ENCODE results near the gene ADGRL3. TPM values are rescaled to one million over a fixed set of nuclear protein-coding genes. Genes with fewer than 3 reads are reported as not detected.

ADGRL3 gene
- total RNA-seq, 4 donors from 2014 or later = 0.67 to 4.6 (median 1.6) TPM

DNA sequence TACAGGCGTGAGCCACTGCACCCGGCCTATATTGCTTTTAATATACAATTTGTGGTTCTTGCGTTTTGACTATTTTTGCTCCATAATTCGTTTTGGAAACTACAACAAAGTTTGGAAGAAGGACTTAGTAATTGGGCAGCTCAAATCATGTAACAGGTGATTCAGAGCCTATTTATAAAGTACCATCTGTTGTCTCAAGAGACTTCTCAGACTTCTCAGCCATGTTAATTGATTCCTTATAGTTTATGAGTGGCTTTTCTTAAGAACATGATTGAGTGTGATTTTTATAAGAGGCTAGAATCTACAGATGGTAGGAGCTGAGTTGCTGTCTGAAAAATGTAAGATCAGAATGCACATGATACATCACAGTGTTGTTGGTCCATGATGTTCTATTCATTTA lies 240.2 kb downstream of the ADGRL3 start:
- Histone ChIP-seq H3K9me3 (no peaks in the 10 kb centered on the region), H3K27ac (no peak overlapping the region), H3K4me3 (replicated peaks in 1 of 3) (no peak overlapping the region), H3K36me3 (no peaks in the 10 kb centered on the region), H3K27me3 (no peaks in the 10 kb centered on the region), H3K4me1 (no peaks in the 10 kb centered on the region)
- TF ChIP-seq POLR2A (IDR thresholded peaks at IDR 0.05) = no peak
- TF ChIP-seq, protein P1, sequence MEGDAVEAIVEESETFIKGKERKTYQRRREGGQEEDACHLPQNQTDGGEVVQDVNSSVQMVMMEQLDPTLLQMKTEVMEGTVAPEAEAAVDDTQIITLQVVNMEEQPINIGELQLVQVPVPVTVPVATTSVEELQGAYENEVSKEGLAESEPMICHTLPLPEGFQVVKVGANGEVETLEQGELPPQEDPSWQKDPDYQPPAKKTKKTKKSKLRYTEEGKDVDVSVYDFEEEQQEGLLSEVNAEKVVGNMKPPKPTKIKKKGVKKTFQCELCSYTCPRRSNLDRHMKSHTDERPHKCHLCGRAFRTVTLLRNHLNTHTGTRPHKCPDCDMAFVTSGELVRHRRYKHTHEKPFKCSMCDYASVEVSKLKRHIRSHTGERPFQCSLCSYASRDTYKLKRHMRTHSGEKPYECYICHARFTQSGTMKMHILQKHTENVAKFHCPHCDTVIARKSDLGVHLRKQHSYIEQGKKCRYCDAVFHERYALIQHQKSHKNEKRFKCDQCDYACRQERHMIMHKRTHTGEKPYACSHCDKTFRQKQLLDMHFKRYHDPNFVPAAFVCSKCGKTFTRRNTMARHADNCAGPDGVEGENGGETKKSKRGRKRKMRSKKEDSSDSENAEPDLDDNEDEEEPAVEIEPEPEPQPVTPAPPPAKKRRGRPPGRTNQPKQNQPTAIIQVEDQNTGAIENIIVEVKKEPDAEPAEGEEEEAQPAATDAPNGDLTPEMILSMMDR (IDR thresholded peaks at IDR 0.05) = no peak
- intact Hi-C loops (cut with DNase I) = no loop called here
- WGBS, 2 donors = 89 to 91% methylated on average over 4 of the region's 4 CpGs
- DNase-seq = no peak

DNA sequence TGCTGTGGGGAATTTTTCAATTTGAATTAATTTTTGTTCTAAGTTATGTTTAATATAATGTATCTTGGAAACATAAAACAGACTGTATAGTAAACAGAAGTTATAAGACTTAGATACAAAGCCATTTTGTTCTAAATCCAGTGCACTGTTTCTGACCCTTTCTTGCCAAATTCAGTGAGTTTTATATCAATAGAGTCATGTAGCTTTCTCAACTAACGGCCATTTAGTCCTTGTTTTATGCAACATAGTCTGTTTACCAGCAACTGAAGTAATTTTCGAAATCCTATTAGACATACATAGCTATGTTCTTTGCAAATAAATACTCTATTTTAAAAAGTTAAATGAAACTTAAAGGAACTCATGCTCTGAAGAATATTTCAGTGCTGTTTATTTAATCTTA lies 242.8 kb downstream of the ADGRL3 start:
- Histone ChIP-seq H3K4me3 (replicated peaks in 1 of 3) (no peak overlapping the region), H3K27ac (no peak overlapping the region), H3K36me3 (no peaks in the 10 kb centered on the region), H3K9me3 (no peaks in the 10 kb centered on the region), H3K4me1 (no peaks in the 10 kb centered on the region), H3K27me3 (no peaks in the 10 kb centered on the region)
- TF ChIP-seq, protein P1 (IDR thresholded peaks at IDR 0.05) = no peak
- no peak for TF ChIP-seq POLR2A (IDR thresholded peaks at IDR 0.05)
- no peak for DNase-seq
- intact Hi-C loops (cut with DNase I) = no loop called here
- 80 to 85% methylated on average over 2 of the region's 2 CpGs for WGBS, 2 donors

GRCh38 chr4:61443813-61444510 lies 243.8 kb downstream of the ADGRL3 start:
- H3K4me1 ChIP-seq = no peaks in the 10 kb centered on the region
- intact Hi-C loops (cut with DNase I) = no loop called here
- WGBS, 2 donors = 70 to 85% methylated on average over 2 of the region's 2 CpGs
- no peak for DNase-seq
- TF ChIP-seq POLR2A (IDR thresholded peaks at IDR 0.05) = no peak
- TF ChIP-seq, protein P1 (IDR thresholded peaks at IDR 0.05) = no peak
- no peak overlapping the region for H3K27ac ChIP-seq
- H3K27me3 ChIP-seq = no peaks in the 10 kb centered on the region
- H3K9me3 ChIP-seq = no peaks in the 10 kb centered on the region
- H3K36me3 ChIP-seq = no peaks in the 10 kb centered on the region
- no peak overlapping the region for H3K4me3 ChIP-seq (replicated peaks in 1 of 3)

GRCh38 chr4:61445374-61446063 lies 245.4 kb downstream of the ADGRL3 start:
- H3K4me3 ChIP-seq (replicated peaks in 1 of 3) = no peak overlapping the region
- H3K4me1 ChIP-seq = no peaks in the 10 kb centered on the region
- intact Hi-C loops (cut with DNase I) = no loop called here
- no peaks in the 10 kb centered on the region for H3K9me3 ChIP-seq
- 73 to 74% methylated on average over 2 of the region's 2 CpGs for WGBS, 2 donors
- DNase-seq = no peak
- no peaks in the 10 kb centered on the region for H3K27me3 ChIP-seq
- no peak overlapping the region for H3K27ac ChIP-seq
- TF ChIP-seq, protein P1 (IDR thresholded peaks at IDR 0.05) = no peak
- TF ChIP-seq POLR2A (IDR thresholded peaks at IDR 0.05) = no peak
- H3K36me3 ChIP-seq = no peaks in the 10 kb centered on the region

GRCh38 chr4:61446941-61447340 lies 246.8 kb downstream of the ADGRL3 start:
- TF ChIP-seq, protein P1 (IDR thresholded peaks at IDR 0.05) = no peak
- H3K27ac ChIP-seq = no peak overlapping the region
- no peaks in the 10 kb centered on the region for H3K36me3 ChIP-seq
- no peak overlapping the region for H3K4me3 ChIP-seq (replicated peaks in 1 of 3)
- intact Hi-C loops (cut with DNase I) = no loop called here
- DNase-seq = no peak
- H3K27me3 ChIP-seq = no peaks in the 10 kb centered on the region
- no peaks in the 10 kb centered on the region for H3K4me1 ChIP-seq
- H3K9me3 ChIP-seq = no peaks in the 10 kb centered on the region

Measured in thyroid gland (tissue), 4 donors.